Suppressor macrophage treated with lipopolysaccharide for 1 hour (primary cell): ENCODE measurements around the gene HIVEP3.

Experiments
- DNase-seq, 3 donors: peaks; one replicate each; pipeline ENCODE4 v3.0.0-alpha.2; 2020 to 2022

HIVEP3 gene

DNA sequence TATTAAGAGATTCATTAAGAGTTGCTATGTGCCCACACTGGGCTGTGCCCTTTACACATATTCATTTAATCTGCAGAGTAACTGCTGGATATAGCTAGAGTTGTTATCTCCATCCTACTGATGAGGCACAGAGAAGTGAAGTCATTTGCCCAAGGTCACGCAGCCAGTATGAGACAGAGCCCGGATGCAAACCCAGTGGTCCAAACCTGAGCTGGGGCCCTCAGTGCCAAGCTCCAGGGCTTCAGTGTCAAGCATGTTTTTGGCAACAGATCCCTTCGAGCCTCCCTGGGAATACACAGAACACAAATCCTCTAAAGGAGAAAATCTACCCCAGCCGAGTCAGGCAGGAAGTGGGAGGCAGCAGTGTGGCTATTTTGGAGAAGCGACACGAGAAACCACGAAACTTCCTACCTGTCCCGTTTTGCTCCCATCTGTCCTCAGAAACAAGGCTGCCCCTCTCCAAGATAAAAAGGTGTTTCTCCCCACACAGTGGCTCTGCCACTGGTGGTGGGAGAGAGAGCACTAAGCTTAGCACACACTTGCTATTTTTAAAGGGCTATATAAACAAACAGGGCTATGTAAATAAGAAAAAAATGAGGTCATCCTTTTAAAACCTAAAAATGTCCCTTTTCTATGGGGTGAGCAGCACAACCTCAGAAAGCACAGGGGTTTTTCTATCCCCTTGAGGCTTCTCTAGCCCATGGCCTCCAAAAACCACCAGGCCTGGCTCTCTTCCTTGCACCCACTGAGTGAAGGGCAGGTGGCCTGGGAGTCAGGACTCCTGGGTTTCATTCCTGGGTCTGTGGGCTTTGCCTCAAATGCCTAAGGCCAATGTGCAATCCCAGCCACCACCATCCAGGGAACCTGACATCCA is 295.6 kb downstream of the HIVEP3 start:
- peak; percentile 43 to 47 (median 45) for DNase-seq

DNA sequence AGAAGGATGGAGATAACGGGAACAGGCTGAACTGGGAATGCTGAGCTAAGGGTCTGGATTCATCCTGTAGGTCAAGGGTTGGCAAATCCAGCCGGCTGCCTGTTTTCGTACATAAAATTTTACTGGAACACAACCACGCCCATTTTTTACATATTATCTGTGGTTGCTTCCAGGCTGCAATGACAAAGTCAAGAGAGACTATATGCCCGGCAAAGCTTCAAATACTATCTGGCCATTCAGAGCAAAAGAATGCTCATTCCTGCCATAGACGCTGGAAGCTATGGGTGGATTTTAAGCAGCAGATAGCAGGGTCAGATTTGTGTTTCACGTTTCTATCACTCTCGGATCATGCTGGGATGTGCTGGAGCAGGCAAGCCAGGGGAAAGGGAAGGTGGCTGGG is 296.3 kb downstream of the HIVEP3 start:
- no peak for DNase-seq

DNA sequence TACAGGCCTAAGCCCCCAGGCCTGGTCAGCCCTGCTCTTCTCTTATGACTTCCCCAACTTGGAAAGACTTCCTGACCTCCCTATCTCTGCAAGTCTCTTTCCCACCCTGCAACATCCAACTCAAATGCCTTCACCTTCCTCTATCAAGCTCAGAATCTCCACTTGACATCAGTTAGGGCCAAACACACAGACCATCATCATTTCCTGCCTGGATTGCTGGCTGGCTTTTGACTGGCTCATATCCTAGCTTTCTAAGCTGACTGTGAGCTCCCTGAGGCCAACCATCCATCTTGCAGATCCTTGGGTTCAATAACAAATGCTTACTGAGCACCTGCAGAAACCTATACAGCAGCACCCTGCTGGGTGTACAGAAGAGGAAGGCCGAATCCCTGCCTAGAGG is 296.9 kb downstream of the HIVEP3 start:
- DNase-seq: no peak

DNA sequence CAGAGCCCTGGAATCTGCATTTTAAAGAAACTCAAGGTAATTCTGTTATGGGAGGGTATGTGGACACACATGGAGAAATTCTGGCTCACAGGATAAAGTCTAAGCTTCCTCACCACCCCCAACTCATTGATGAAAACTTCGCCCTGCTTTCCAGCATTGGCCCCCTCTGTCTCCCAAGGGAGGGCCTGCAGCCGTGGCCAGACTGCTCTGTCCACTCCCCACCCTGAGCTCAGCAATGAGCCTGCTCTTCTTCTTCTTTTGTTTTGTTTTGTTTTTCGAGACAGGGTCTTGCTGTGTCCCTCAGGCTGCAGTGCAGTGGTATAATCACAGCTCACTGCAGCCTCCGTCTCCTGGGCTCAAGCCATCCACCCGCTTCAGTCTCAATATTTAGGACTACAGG is 297.5 kb downstream of the HIVEP3 start:
- no peak for DNase-seq

DNA sequence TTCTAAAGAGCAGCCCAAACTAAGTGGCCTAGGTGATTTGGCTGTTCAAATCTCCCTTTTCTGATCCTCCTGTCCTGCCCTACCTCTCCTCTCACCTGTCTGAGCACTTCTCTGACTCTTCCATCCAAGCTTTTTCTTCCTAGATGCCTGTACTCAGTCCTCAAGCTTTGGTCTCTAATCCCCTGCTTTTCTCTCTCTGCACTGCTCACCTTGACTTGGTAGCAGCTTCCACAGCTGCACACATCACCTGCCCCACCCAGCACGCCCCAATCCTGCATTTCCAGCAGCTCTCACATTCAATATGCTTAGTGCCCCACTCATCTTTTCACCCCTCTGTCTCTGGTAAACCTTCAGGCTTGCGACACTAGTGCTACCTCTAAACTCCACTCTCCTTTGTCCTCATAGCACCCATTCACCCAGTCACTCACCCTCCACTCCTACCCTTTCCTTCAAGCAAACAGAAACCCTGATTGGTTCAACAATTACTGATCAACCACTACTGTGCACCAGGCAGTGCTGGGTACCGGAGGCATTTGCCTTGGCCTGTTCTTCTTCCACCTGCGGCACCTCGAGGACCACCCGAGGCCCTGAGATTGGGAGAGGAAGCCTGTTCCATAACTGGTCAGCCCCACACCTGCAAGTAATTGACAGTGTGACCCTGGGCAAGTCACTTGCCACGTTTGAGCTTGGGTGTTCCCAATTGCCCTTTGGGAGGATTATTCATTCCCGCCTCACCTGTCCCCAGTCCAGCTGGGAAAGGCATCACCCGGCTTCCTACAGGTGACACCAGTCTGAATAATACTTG is 298.2 kb downstream of the HIVEP3 start:
- DNase-seq: no peak

DNA sequence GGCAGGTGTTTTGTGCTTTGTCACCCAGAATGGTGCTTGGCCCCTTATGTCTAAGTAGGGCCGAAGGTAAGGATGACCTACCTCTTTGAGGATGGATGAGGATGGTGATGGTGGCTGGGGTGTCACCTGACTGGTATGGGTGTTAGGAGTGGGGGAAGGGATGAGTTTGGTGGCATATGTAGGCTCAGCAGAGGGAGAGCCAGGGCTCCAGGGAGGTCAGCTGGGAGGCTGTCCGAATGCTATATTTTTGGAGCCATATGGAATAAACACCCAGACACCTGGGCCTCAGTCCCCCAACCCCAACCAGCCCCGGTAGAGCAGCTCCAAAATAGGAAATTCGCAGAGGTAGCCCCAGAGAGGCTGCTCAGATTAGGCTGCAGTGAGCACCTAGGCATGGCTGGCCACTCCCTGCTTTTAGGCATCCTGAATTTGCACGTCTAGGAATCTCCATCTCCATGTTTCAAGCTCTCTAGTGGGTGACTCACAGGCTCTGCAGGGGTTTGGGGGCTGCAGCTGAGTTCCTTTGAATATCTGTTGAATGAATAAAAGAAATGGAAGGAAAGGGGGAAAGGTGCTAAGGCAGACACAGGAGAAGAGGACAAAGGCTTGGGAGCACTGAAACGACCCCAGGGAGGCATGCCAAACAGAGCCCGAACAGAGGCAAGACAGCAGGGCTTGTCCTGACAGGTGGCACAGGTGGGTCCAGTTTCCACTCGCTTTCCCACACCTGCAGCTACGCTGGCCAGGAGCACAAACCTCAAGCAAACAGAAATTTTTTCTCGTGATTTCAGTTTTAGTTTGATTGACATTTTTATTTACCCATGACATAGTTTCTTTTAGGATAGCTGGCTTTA is 299.0 kb downstream of the HIVEP3 start:
- DNase-seq: no peak

DNA sequence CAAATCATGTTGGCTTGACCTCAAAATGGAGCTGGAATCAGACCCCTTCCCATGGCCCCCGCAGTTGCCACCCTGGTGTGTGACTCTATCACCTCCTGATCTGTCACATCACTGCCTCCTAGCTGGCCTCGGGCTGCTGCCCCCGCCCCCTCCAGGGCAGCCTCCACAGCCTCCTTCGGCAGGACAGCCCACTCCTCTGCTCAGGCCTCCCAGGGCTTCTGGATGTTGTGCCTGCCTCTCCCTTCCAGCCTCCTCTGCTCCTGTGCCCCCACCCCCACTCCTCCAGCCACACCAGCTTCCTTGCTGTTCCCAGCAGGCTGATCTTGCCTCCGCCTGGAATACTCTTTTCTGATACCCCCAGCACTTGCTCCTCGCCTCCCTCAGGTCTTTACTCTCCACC is 299.9 kb downstream of the HIVEP3 start:
- DNase-seq: no peak

DNA sequence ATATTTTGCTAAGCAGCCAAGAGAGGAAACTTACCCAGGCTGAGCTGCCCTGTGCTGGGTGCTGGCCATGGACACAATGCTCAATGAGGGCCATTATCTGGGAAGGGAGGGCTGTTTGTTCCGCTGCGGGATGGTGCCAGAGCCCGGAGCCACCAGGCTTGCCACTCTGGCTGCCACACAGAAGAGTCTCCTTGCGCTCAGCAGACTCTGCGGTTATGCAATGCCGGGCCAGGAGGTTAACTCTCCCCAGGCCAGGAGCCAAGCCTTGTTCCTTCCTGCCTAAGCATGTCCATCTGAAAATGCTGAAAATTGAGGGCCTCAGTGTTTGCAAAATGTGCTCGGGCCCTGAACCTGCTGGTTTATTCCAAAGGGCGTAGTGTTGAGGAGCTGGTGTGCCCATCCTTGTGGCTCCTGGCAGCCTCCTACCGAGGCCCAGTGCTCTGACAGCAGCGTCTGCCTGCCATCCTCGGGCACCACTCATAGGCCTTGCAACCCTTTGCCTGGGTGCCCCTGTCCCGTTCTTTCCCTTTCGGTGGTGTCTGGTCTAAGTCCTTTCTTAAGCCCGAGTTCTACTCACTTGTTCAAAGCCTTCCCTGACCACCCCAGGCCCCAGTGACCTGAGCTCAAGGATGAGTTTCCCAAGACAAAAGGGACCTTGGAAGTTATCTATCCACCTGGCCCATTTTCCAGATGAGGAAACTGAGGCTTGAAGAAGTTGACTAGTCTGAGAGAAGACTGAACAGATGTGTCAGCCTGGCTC is 300.5 kb downstream of the HIVEP3 start:
- peak; percentile 32 to 50 (median 35) for DNase-seq

DNA sequence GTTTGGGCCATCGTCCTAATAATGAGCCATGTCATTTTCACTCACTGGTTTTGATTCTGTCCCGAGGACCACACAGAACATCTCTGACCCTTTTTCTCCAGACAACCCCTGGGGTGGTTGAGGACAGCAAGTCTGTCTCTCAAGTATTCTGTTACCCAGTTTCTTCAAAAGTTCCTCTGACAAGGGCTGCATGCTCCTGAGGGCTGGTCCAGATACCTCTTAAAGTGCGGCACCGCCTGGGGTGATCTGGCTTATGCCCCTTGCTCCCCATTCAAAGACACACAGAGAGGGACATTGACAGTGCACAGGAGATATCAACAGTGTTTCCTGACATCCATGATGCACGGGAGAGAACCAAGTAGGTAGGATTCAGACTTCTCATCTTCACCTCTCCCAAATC is 301.4 kb downstream of the HIVEP3 start:
- no peak for DNase-seq

DNA sequence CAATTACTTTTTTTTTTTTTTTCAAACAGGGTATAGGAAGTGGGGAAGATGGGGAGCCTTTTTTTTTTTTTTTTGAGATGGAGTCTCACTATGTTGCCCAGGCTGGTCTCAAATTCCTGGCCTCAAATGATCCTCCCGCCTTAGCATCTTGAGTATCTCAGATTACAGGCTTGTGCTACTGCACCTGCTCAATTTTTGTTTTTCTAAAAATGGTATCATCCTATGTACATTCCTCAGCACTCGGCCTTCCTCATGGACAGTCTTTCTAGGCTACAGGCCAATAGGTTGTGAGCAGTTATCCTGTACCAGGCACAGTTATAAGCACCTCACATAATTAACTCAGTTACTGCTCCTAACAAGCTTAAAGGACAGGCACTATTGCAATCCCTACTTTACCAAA is 302.2 kb downstream of the HIVEP3 start:
- DNase-seq: no peak

DNA sequence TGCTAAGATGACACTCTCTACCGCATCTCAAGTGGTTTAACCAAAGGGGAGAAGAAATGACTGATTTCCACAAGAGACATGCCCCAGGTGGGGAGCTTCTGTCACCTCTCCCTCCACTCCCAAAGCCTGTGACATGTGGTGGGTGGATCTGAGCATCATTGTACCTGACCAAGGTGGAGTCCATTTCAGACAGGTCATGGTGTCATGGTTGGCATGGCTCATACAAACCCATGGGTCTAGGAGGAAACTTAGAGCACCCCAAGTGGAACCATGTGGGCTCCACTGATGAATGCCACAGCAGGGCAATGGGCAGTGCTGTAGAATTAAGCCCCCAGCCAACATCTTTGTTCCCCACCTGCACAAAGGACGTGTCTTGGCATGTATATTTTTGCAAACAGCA is 302.7 kb downstream of the HIVEP3 start:
- DNase-seq: no peak

DNA sequence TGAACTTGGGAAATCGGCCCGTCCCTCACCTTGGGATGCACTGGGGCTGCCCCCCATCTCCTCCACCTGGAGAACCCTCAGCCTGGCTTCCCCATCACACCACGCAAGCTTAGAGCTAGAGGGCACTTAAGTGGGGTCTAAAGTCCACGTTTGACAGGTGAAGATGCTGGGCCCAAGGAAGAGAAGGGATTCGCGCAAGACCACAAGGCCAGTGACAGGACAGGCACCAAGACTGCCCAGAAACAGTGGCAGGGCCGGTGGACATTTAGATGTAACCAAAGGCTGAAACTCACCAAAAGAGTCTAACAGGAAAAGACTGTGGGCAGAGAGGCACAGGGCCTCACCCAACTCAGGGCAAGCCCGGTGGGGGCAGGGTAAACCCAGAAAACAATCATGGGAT is 303.4 kb downstream of the HIVEP3 start:
- no peak for DNase-seq

DNA sequence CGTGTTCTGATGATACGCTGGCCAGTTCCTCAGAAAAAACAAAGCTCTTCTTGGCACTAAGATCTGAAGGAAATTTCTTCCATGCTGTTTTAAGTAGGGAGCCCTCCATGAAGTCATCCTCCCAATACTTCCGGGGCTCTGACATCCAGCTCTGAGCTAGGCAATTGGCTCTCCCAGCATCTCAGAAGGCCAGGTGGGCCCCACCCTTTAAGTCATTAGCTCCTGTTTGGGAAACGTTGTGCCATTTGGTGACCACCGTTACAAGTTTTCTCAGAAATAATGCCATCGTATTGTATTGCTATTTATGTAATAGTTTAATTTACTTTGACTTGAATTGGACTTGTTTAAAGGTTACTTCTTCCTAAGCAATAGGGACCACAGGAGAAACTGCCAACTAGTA is 303.9 kb downstream of the HIVEP3 start:
- no peak for DNase-seq

DNA sequence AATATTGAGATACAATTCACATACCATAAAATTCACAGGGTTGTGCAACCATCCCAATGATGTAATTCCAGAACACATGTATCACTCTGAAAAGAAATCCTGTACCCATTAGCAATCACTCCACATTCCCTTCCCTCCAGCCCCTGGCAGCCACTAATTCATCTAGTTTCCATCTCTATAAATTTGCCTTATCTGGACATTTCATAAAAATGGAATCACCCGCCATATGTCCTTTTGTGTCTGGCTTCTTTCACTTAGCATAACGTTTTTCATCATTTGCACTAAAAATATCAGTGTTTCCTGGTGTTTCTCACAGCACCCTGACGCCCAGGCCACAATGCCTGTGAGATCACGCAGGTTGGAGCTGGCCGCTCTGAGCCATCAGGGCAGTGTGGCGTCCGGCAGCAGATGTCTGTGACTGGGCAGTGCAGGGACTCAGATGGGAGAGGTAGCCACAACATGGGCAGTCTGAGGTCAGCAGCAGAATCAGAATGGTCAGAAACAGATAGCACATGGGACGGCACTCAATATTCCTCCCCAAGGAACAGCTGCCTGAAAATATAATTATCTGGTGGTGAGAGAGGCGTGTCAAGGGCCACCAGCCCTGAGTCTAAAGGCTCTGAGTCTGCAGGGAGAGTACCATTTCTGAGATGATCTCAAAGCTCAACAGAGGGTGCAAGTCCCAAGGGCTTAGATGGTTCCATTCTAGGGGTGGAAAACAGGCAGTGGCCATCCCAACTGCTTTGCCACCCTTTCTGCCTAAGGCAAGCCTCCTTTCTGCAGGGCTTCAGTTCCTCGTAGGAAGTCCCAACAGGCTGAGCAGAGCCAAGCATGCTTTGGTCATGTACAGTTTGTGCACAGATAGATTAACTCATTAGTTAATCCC is 304.8 kb downstream of the HIVEP3 start:
- DNase-seq: peak; percentile 85 to 96 (median 92)

DNA sequence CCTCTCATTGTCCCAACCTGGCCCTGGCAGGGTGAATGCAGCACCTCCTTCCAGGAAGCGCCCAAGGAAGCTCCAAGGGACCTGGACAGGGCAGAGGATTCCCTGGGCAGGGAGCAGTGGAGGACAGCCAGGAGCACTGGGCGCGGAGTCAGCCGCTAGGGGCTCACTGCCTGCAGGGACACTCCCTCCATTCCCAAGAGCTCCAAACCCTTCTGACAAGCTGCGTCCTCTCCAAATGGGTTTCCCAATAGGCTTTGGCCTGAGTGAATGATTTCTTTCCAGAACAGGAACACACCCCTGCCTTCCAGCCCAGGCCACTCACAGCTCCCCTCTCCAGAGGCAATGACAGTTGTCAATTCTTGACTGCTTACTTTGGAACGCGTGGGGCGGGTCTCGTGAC is 305.8 kb downstream of the HIVEP3 start:
- no peak for DNase-seq

DNA sequence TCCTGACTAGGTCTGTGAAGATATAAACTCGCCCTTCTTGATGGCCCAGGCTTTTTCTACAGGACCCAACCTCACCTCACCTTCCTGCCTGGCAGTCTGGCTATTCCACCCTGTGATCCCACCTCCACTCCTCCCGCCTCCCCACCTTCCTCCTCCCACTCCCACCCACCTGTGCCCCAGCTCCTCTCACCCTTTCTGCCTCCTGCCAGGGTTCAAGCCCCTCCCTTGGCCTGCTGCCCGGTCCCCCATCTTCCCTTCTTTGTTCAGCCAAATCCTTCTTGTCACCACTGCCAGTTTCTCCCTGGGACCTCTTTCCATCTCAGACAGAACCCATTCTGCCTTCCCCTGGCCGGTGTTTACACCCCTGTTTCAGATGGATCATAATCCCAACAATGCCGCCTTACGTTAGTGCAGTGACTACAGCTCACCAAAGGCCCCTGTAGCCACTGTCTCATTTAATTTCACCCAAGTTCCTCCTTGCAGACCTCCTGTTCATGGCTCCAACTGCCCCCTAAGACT is 306.7 kb downstream of the HIVEP3 start:
- DNase-seq: no peak

DNA sequence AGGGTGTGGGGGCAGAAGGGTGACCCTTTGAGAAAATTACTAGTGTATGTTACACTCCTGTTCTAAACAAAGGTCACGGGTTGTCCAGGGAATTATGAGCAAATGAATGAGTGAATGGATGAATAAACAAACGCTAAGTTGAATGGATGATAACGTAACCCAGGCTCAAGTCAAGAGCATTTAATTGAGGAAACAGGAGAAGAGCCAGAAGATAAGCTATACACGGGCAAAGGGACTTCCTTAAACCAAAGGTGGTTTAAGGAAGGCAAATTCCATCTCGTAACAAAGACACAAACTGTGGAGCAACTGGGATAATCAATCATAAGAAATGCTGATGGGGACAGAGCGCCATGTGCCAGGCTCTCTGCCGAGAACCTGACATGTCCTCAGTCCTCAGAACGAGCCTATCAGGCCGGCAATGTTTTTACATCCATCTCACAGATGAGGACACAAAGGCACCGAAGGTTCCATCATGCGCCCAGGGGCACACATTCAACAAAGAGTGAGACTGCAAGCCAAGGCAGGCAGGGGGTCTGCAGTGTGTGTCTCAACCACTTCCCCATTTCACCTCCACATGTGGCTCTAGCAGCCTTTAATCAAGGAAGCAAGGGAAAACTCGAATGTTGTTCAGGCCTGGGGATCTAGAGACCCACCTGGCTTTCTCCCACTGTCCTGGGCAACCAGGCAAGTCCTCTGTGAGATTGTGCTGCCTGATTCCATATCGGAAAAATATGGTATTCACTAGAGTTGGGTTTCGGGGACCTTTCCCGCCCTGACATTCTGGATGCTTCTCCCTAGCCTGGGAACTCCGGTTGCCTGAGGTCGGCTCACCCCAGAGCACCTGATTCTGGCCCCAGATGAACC is 307.4 kb downstream of the HIVEP3 start:
- no peak for DNase-seq

DNA sequence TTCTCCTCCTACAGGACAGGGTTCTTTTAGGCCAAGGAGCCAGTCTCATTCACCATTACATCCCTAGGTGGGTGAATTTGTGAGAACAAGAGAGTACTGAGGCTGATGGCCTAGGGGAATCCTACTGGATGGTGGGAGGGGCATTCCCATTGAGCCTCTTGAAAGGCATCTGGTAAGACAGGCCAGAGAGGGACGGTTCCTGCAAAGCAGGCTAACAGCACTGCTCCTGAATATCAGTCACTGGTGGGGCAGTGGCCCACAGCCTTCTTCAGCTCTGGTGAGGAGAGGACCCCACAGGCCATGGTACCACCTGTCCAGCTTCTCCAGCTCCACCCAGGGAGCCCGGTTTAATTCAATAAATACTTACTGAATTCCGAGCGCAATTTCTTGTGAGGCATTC is 308.4 kb downstream of the HIVEP3 start:
- no peak for DNase-seq

DNA sequence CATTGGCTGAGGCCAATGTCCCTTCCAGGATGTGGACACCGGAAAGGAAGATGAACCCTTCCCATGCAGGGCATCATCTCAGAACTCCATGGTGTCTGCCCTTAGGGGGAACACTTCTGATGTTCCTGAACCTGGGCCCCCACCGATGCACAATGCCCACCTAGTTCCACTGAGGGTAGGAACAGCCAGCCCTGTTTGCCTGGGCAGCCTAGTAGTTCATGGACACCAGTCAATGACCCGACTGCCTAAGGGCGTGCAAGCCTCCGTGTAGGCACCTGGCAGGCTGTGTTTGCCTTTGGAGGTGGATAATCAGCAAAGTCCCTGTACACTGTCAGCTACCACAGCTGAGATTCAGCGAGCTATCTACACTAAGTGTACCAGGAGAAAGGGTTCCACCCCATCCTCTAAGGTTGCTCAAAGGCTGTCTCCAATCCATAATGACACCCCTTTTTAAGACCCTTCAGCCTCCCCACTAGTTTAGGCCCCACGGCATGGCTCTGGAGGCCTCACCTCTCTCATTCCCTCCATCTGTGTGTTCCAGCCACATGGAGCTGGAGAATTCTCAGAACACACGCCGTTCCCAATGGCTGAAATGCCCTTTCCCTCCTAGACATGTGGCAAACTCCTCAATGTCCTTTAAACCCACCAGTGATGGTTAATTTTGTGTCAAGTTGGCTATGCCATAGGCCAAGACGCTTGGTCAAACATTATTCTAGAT is 309.4 kb downstream of the HIVEP3 start:
- DNase-seq: no peak
